K562 (cell line): Measurements from ENCODE around the gene KDF1. TPM values are rescaled to one million over a fixed set of nuclear protein-coding genes. Genes with fewer than 3 reads are reported as not detected.
A peak's percentile ranks its signal among the peaks of the same experiment; 100 is the strongest.

Source experiments
- AFF4 ChIP-seq: sonication (generic); formaldehyde crosslinking; IDR thresholded peaks from 2 replicates; pipeline ENCODE4 v1.8.0; 2023; ENCODE audit warnings: mild to moderate bottlenecking, missing genetic modification reagents
- E4F1 ChIP-seq: fragments of 250-450 bp; sonication (Bioruptor Pico); IDR thresholded peaks from 2 replicates; pipeline ENCODE4 v1.5.0; 2021; ENCODE audit warnings: mild to moderate bottlenecking, borderline replicate concordance
- HMGXB4 ChIP-seq: sonication (generic); formaldehyde crosslinking; IDR thresholded peaks from 2 replicates; pipeline ENCODE4 v1.8.1; 2023; ENCODE audit warnings: mild to moderate bottlenecking, missing genetic modification reagents
- HNRNPK ChIP-seq: fragments of 200-400 bp; formaldehyde crosslinking; IDR thresholded peaks from one replicate; pipeline ENCODE4 v1.6.1; 2018; ENCODE audit warnings: mild to moderate bottlenecking, low read depth, low read length; ENCODE audit not compliant: poor library complexity, severe bottlenecking
- KAT7 ChIP-seq: sonication (generic); formaldehyde crosslinking; IDR thresholded peaks from 2 replicates; pipeline ENCODE4 v1.8.0; 2022; ENCODE audit warnings: missing genetic modification reagents, mild to moderate bottlenecking, borderline replicate concordance
- KDM5B ChIP-seq: fragments of 200-600 bp; sonication (generic); IDR thresholded peaks from 2 replicates; pipeline ENCODE4 v1.6.1; 2012; ENCODE audit warnings: low read depth, mild to moderate bottlenecking, moderate library complexity, low read length, control low read depth, inconsistent platforms; ENCODE audit not compliant: insufficient replicate concordance
- PCBP1 ChIP-seq: fragments of 200-400 bp; formaldehyde crosslinking; IDR thresholded peaks from 2 replicates; pipeline ENCODE4 v1.6.1; 2018; ENCODE audit warnings: mild to moderate bottlenecking, low read depth, low read length; ENCODE audit not compliant: poor library complexity, severe bottlenecking
- PHB ChIP-seq: fragments of 250-450 bp; sonication (Bioruptor Pico); IDR thresholded peaks from 2 replicates; pipeline ENCODE4 v1.5.0; 2021
- SAP30 ChIP-seq: fragments of 200-600 bp; sonication (generic); IDR thresholded peaks from 2 replicates; pipeline ENCODE4 v1.6.1; 2012; ENCODE audit warnings: borderline replicate concordance, low read depth, mild to moderate bottlenecking, moderate library complexity, low read length, control low read depth, inconsistent platforms; ENCODE audit not compliant: insufficient read depth, poor library complexity, severe bottlenecking
- SP2 ChIP-seq: IDR thresholded peaks from 2 replicates; pipeline ENCODE4 v1.6.1; 2011; ENCODE audit warnings: mild to moderate bottlenecking, low read depth, low read length, moderate library complexity; ENCODE audit not compliant: poor library complexity, severe bottlenecking; ENCODE audit errors: extremely low read depth
- SUPT5H ChIP-seq: fragments of 450-650 bp; IDR thresholded peaks from 2 replicates; pipeline ENCODE4 v1.6.1; 2016
- ZMIZ1 ChIP-seq, 2 experiments: fragments of 150-350 bp in 1 of 2; IDR thresholded peaks; 2 replicates each; pipeline ENCODE4 v1.6.1; 2012 to 2016; ENCODE audit warnings: low read depth in 2 of 2, low read length in 2 of 2, mild to moderate bottlenecking in 1 of 2, moderate library complexity in 1 of 2
- ZNF384 ChIP-seq: IDR thresholded peaks from 2 replicates; pipeline ENCODE4 v1.6.1; 2012; ENCODE audit warnings: low read depth, low read length, improper control_type of control experiment
- polyA plus RNA-seq, 8 experiments: library from polyadenylated mRNA; depleted of rRNA in 4 of 8; stranded (reverse) in 5 of 8; unstranded in 3 of 8; fragments of >200 nt; fragmentation: Nextera tagmentation in 2 of 8; fragmentation: Illumina TruSeq in 1 of 8; extraction: Ambion mirVana in 2 of 8; extraction: Trizol in 1 of 8; gene quantifications; 2 replicates each; pipeline versions ENCODE4 v1.2.1 to v1.2.3, GENCODE V29; 2011 to 2014; ENCODE audit warnings: inconsistent platforms in 1 of 8, missing spikeins in 1 of 8
- total RNA-seq, 7 experiments: library from RNA; depleted of rRNA in 6 of 7; stranded (reverse); fragments of >200 nt in 6 of 7; fragmentation: Illumina TruSeq in 2 of 7; extraction: Trizol in 2 of 7; gene quantifications; 2 replicates each; pipeline versions ENCODE4 v1.2.1 to v1.2.3, GENCODE V29; 2011 to 2021; ENCODE audit warnings: low replicate concordance in 1 of 7

The KDF1 gene
- total and polyA plus RNA-seq, 9 of the 15 experiments (the other 6 are each of a cell fraction or from before 2014, with no cell fraction given), result 0.38 to 1.9 (median 0.83) TPM

- TF ChIP-seq AFF4 (CRISPR knock-in tag) (0 out of 2 replicates have a peak, but pooled peaks have one; percentile 22), HNRNPK (peak; percentile 66), ZNF384 (0 out of 2 replicates have a peak, but pooled peaks have one; percentile 7), SAP30 (no peak), PCBP1 (peak; percentile 99), ZMIZ1 (IDR thresholded peaks at IDR 0.05; ENCODE audit: low read depth in 2 of 2, low read length in 2 of 2) (no peak), KAT7 (CRISPR knock-in tag) (peak; percentile 60; the same call in 1 of the 2 replicates), HMGXB4 (CRISPR knock-in tag) (0 out of 2 replicates have a peak, but pooled peaks have one; percentile 5), SP2 (peak; percentile 24), SUPT5H (peak; percentile 57), PHB (CRISPR knock-in tag) (no peak), E4F1 (CRISPR knock-in tag) (no peak), KDM5B (peak; percentile 83)
These were observed 33.2 kb upstream of the KDF1 start, which contains the start of gene TRNP1 (continued) for GRCh38 chr1:26993237-26994019.
